Keratinocyte (primary cell): Measurements from ENCODE around the gene LMCD1. TPM values are rescaled to one million over a fixed set of nuclear protein-coding genes. Genes with fewer than 3 reads are reported as not detected.

Experiments used
- DNase-seq: peaks from one replicate; pipeline ENCODE4 v3.0.0-alpha.2; 2011; ENCODE audit warnings: low read depth, missing footprints, low spot score
- FAIRE-seq: peaks from 2 replicates; lab custom pipeline; 2011; peaks lifted over from hg19 to GRCh38; lab: Jason Lieb, UNC
- H2AFZ ChIP-seq: 2 replicates; pipeline ENCODE4 v1.6.0; 2012; ENCODE audit warnings: low read length, control low read depth, inconsistent platforms; ENCODE audit not compliant: control insufficient read depth
- H3K27ac ChIP-seq: 2 replicates; pipeline ENCODE4 v1.5.1; 2011; ENCODE audit warnings: low read length; ENCODE audit not compliant: control insufficient read depth, insufficient read depth
- H3K27me3 ChIP-seq: 3 replicates; pipeline ENCODE4 v1.6.0; 2011; ENCODE audit warnings: low read length; ENCODE audit not compliant: control insufficient read depth, insufficient read depth; ENCODE audit errors: extremely low read depth
- H3K36me3 ChIP-seq, 2 experiments: 2 replicates in 1 of 2; 3 replicates in 1 of 2; pipeline ENCODE4 v1.5.1; 2011; ENCODE audit warnings: low read length in 2 of 2, mild to moderate bottlenecking in 1 of 2; ENCODE audit not compliant: control insufficient read depth in 2 of 2, insufficient read depth in 2 of 2; ENCODE audit errors: extremely low read depth in 1 of 2
- H3K4me1 ChIP-seq: 3 replicates; pipeline ENCODE4 v1.5.1; 2011; ENCODE audit warnings: low read length; ENCODE audit not compliant: control insufficient read depth, insufficient read depth; ENCODE audit errors: extremely low read depth
- H3K4me2 ChIP-seq: 3 replicates; pipeline ENCODE4 v1.6.0; 2011; ENCODE audit warnings: low read depth, low read length; ENCODE audit not compliant: control insufficient read depth, insufficient read depth; ENCODE audit errors: extremely low read depth
- H3K4me3 ChIP-seq, 3 experiments: fragments of 200-600 bp in 1 of 3; sonication (generic) in 1 of 3; 2 replicates in 2 of 3; 3 replicates in 1 of 3; pipeline ENCODE4 v1.5.1; 2011 to 2016; ENCODE audit warnings: low read length in 3 of 3, mild to moderate bottlenecking in 3 of 3, control low read depth in 2 of 3, inconsistent platforms in 1 of 3, low read depth in 1 of 3, mixed read lengths in 1 of 3, mixed run types in 1 of 3, moderate library complexity in 1 of 3; ENCODE audit not compliant: control insufficient read depth in 2 of 3, insufficient read depth in 2 of 3; ENCODE audit errors: extremely low read depth in 1 of 3
- H3K79me2 ChIP-seq: 2 replicates; pipeline ENCODE4 v1.6.0; 2012; ENCODE audit warnings: low read length; ENCODE audit not compliant: control insufficient read depth, insufficient read depth
- H3K9ac ChIP-seq: 3 replicates; pipeline ENCODE4 v1.6.0; 2011; ENCODE audit warnings: low read length; ENCODE audit not compliant: control insufficient read depth, insufficient read depth; ENCODE audit errors: extremely low read depth
- H3K9me1 ChIP-seq: 3 replicates; pipeline ENCODE4 v1.6.0; 2011; ENCODE audit warnings: low read length; ENCODE audit not compliant: control insufficient read depth, insufficient read depth; ENCODE audit errors: extremely low read depth
- H3K9me3 ChIP-seq: 2 replicates; pipeline ENCODE4 v1.5.1; 2012; ENCODE audit warnings: low read depth, low read length; ENCODE audit not compliant: control insufficient read depth
- H4K20me1 ChIP-seq: 3 replicates; pipeline ENCODE4 v1.6.0; 2011; ENCODE audit warnings: low read length; ENCODE audit not compliant: control insufficient read depth, insufficient read depth; ENCODE audit errors: extremely low read depth
- CTCF ChIP-seq, 3 experiments: IDR thresholded peaks in 1 of 3; conservative IDR thresholded peaks in 1 of 3; optimal IDR thresholded peaks in 1 of 3; 2 replicates in 2 of 3; 3 replicates in 1 of 3; pipeline versions ENCODE3 to v1.5.1; 2011; ENCODE audit warnings: low read length in 3 of 3, mild to moderate bottlenecking in 3 of 3, moderate library complexity in 2 of 3, control low read depth in 1 of 3, inconsistent platforms in 1 of 3; ENCODE audit not compliant: insufficient read depth in 2 of 3; ENCODE audit errors: extremely low read depth in 1 of 3
- EZH2 ChIP-seq: IDR thresholded peaks from one replicate; pipeline ENCODE4 v1.6.1; 2012; ENCODE audit warnings: inconsistent platforms, mild to moderate bottlenecking, low read length, moderate library complexity
- dilution Hi-C: fragments of 300-500 bp; cut with MboI; formaldehyde crosslinking; loops from one replicate; pipeline ENCODE4 v1.7.0; 2020; ENCODE audit warnings: low sequenced_read_pairs; ENCODE audit not compliant: extremely low pct_ligation_motif_present
- polyA plus RNA-seq, 5 experiments: library from polyadenylated mRNA; depleted of rRNA in 3 of 5; stranded (reverse) in 3 of 5; stranded (forward) in 1 of 5; unstranded in 1 of 5; fragments of >200 nt; gene quantifications; 1 replicate in 1 of 5; 2 replicates in 3 of 5; 3 replicates in 1 of 5; pipeline versions ENCODE4 v1.2.1 to v1.2.3, GENCODE V29; 2011 to 2012; ENCODE audit warnings: missing spikeins in 2 of 5, low read depth in 1 of 5, low replicate concordance in 1 of 5

The LMCD1 gene
- polyA plus RNA-seq, 1 donor (not counting 4 experiments of a cell fraction or from before 2014, with no cell fraction given) = 3.7 TPM

- Histone ChIP-seq H3K4me1 (no peaks in the 10 kb centered on the region), H3K9ac (no peak overlapping the region), H3K79me2 (no peaks in the 10 kb centered on the region), H4K20me1 (no peaks in the 10 kb centered on the region), H3K4me3 (no peak overlapping the region), H3K9me3 (no peaks in the 10 kb centered on the region), H3K27me3 (no peaks in the 10 kb centered on the region), H2AFZ (no peak overlapping the region), H3K27ac (no peak overlapping the region), H3K9me1 (no peaks in the 10 kb centered on the region), H3K36me3 (no peaks in the 10 kb centered on the region), H3K4me2 (no peak overlapping the region)
- FAIRE-seq (no peak), DNase-seq (no peak)
- TF ChIP-seq CTCF (optimal IDR thresholded peaks at IDR 0.05 in 1 of 3, IDR thresholded peaks at IDR 0.05 in 1 of 3, conservative IDR thresholded peaks at IDR 0.05 in 1 of 3; ENCODE audit: extremely low read depth in 1 of 3, insufficient read depth in 2 of 3, low read length in 3 of 3) = no peak
- no peak for TF ChIP-seq EZH2
- dilution Hi-C loops = no loop called here
These were observed 16.5 kb downstream of the LMCD1 start for GRCh38 chr3:8518138-8518537.

- no peak overlapping the region for H3K4me3 ChIP-seq
- dilution Hi-C loops = no loop called here
- no peak overlapping the region for H3K4me2 ChIP-seq
- no peaks in the 10 kb centered on the region for H3K79me2 ChIP-seq
- H3K27ac ChIP-seq = no peak overlapping the region
- DNase-seq (no peak), FAIRE-seq (no peak)
- no peak overlapping the region for H2AFZ ChIP-seq
- no peaks in the 10 kb centered on the region for H3K27me3 ChIP-seq
- H3K36me3 ChIP-seq = no peaks in the 10 kb centered on the region
- H3K9me1 ChIP-seq = no peaks in the 10 kb centered on the region
- H3K9ac ChIP-seq = no peak overlapping the region
- no peaks in the 10 kb centered on the region for H4K20me1 ChIP-seq
- TF ChIP-seq EZH2 (no peak), CTCF (optimal IDR thresholded peaks at IDR 0.05 in 1 of 3, IDR thresholded peaks at IDR 0.05 in 1 of 3, conservative IDR thresholded peaks at IDR 0.05 in 1 of 3; ENCODE audit: extremely low read depth in 1 of 3, insufficient read depth in 2 of 3, low read length in 3 of 3) (no peak)
- no peaks in the 10 kb centered on the region for H3K9me3 ChIP-seq
- H3K4me1 ChIP-seq = peaks cover 1% of the 10 kb centered on the region
These were observed 17.5 kb downstream of the LMCD1 start for GRCh38 chr3:8519156-8519555.
